ENCODE measurements around the gene HHLA2.
A peak's percentile ranks its signal among the peaks of the same experiment; 100 is the strongest.
"Not testable (repeated sequence)": the region's sequence is repeated elsewhere in the genome, so short reads cannot be mapped to it uniquely, and the experiment has no call there.

Gene HHLA2

GRCh38 chr3:108296239-108296638 is at the start of gene HHLA2:
Gene HHLA2 (plus strand): TSS chr3:108296548. CDS start chr3:108351814, 55,266 bp downstream.
- no peak for DNase-seq

DNA sequence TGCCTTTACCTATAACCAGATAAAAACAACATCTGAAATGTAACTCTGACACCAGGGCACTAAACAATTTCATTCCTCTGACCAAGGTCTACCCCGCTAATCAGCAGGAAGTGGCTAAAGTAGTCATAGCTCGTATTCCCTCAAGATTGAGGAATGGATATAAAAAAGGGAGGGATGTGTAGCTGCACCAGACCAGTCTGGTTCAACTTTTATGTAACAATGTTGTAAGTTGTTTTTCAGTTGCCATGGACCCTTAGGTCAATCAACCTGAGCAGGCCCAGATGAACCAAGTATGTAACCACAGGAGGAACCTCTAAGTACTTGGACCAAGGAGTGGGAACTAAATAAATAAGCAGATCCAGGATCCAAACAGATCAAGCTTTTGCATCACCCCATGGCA is 45.7 kb upstream of the HHLA2 start:
- DNase-seq = no peak

- no peak for DNase-seq
Measured at GRCh38 chr3:108251265-108251664, 45.1 kb upstream of the HHLA2 start.

DNA sequence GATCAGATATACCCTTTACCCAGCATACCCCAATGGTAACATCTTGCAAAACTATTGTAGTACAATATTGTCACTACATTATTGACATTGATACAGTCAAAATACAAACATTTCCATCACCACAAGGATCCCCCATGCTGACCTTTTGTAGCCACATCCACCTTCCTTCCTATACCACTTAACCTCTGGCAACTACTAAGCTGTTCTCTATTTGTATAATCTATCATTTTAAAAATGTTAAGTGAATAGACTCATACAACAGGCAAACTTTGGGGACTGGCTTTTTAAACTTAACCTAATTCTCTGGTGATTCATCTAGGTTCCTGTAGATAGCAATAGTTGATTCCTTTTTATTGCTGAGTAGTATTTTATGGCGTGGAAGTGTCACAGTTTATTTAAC is 44.5 kb upstream of the HHLA2 start:
- DNase-seq = no peak

DNA sequence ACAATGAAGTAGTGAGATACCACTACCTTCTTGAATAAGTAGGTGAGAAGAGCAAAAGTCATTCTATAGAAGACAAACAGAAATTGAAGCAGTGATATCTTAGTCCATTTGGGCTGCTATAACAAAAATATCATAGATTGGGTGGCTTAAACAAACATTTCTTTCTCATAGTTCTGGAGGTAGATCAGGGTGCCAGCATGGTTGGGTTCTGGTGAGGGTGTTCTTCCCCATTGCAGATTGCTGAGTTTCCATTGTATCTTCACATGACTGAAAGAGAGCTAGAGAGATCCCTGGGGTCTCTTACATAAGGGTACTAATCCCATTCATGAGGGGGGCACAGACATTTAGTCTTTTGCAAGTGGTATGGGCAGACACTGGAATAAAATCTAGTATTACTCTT is 41.2 kb upstream of the HHLA2 start:
- no peak for DNase-seq

DNA sequence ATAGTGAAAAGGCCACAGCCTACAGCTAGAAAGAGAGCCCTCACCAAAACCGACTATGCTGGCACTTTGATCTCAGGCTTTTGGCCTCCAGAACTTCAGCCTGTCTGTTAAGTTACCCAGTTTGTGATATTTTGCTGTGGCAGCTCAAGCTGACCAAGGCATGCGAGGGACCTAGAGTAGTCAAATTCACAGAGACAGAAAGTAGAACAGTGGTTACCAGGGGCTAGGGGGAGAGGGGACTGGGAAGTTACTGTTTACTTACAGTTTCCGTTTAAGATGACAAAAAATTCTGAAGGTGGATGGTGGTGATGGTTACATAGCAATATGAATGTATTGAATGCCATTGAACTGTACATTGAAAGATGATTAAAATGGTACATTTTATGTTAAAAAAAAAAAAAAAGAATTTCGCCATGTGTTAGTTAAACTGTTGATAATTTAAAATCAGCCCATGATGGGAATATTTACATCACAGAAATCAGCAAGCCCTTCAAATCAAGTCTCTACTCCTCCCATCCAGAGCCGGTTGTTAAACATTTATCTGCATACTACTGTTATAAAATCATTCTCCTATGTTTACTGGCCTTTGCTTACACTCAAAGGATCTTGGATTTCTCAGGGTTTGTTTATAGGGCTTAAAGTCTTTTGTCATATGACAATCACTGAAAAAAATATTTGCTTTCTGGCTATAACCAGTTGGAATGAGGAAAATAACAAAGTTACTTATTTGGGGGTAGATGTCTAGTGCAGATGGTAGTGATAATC is 31.6 kb upstream of the HHLA2 start:
- not testable (repeated sequence) for DNase-seq

- DNase-seq = not testable (repeated sequence)
Measured at GRCh38 chr3:108268235-108268634, 28.1 kb upstream of the HHLA2 start.

- DNase-seq = no peak
Measured at GRCh38 chr3:108271626-108272025, 24.7 kb upstream of the HHLA2 start.

- DNase-seq = not testable (repeated sequence)
Measured at GRCh38 chr3:108279066-108279465, 17.3 kb upstream of the HHLA2 start.

DNA sequence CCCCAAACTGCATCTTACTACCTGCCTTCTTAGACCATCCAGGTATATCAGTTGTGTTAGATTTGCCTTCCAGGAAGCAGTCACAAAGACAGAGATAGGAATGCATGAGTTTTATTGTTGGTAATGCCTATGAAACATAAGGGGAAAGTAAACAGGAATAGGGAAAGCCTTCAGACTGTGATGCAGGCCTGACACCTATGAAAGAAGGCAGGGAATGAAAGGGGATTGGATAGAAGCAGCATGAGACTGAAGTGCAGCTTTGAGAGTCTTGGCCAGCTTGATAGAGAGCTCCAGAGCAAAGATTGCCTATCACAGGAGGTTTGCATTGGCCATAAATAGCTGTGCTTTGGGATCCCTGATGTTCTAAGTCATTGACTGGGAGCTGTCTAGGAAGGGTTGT is 15.9 kb upstream of the HHLA2 start:
- no peak for DNase-seq

GRCh38 chr3:108281670-108282069 is 14.7 kb upstream of the HHLA2 start:
- DNase-seq = no peak

- no peak for DNase-seq
Measured at GRCh38 chr3:108283006-108283405, 13.3 kb upstream of the HHLA2 start.

GRCh38 chr3:108283989-108284388 is 12.4 kb upstream of the HHLA2 start:
- no peak for DNase-seq

GRCh38 chr3:108285176-108285575 is 11.2 kb upstream of the HHLA2 start:
- DNase-seq = no peak

- no peak for DNase-seq
Measured at GRCh38 chr3:108287146-108287545, 9.2 kb upstream of the HHLA2 start.

GRCh38 chr3:108288193-108288592 is 8.2 kb upstream of the HHLA2 start:
- DNase-seq = not testable (repeated sequence)

GRCh38 chr3:108289159-108289558 is 7.2 kb upstream of the HHLA2 start:
- DNase-seq = no peak

DNA sequence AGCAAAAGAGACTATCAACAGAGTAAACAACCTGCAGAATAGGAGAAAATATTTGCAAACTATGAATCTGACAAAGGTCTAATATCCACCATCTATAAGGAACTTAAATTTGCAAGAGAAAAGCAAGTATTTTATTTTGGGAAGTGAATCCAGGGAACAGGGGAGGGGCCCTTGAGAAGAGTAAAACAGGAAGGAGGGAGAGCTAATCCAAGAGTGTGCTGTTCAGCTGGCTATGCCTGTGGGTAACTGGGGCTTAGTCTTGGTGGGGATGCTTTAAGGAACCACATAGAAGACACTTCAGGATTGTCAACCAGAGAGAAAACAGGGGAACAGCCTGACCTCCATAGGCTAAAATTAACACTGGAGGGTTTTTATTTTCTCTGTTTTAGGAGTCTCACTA is 3.9 kb upstream of the HHLA2 start:
- DNase-seq = no peak

GRCh38 chr3:108292905-108293328 is 3.4 kb upstream of the HHLA2 start:
- DNase-seq = no peak

DNA sequence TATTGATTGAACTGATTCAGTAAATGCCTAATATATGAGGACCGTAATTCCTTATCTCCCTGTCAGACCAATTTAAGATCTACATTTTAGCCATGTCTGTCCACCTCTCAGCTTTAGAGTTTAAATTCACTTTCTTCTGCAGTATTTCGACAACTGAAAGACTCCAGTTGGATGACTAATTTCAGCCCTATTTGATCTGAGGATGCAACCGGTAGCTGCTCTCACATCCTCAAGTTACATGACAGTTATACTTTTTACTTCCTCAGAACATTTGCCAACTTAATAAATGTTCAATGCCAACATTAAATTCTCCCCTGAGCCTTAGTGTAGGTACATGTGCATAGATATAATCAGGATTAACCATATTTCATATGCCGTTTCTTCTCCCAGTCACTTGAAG is 2.5 kb upstream of the HHLA2 start:
- DNase-seq = no peak

- DNase-seq = no peak
Measured at GRCh38 chr3:108295421-108296175, 750 bp upstream of the HHLA2 start.

DNA sequence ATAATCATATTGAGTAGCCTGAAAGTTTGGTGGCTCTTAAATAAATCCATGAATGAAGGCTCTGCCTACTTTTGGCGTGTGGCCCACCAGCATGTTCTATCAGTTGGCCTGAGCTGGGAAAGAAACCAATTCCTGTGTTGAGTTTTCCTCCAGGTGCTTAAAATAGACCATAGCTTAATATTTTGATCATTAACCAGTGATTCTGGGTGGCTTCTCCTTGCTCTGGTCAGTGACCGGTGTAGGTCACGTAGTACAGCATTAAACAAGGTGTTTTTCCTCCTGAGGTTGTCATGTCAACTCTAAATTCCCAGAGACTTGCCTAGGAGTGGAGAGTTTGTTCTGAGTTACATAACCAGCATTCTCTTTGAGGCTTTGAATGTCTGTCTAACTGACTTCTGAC is 1.3 kb downstream of the HHLA2 start:
- DNase-seq = peak in 1 of 2 experiments; percentile 14

DNA sequence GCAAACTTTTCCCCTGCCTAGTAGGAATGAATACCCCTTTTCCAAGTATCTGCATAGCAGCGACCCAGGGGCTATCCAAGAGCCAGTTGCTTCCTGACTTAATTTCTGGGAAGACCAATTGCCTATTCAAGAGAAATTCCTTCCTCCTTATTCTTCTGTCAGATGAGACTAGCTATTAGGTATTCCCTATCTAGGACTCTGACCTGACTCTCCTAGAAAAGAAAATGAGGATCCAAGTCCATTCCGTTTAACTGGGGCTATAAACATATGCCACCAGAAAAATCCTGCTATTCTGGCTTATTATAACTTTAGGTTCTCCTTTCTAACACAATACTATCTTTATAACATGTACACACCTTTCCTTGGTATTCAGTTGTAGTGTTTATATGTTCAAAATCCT is 1.7 kb downstream of the HHLA2 start:
- DNase-seq = no peak

- no peak for DNase-seq
Measured at GRCh38 chr3:108300103-108300849, 3.9 kb downstream of the HHLA2 start.
